ENCODE results near the gene SPIB.
A peak's percentile ranks its signal among the peaks of the same experiment; 100 is the strongest.

The SPIB gene

GRCh38 chr19:50423279-50424113 is 4.8 kb downstream of the SPIB start:
- Histone ChIP-seq H4K8ac (ENCODE audit: low read length) (no peak overlapping the region), H3K79me1 (replicated peaks; ENCODE audit: low read length, poor library complexity, severe bottlenecking) (no peaks in the 10 kb centered on the region), H3K4me2 (ENCODE audit: low read length, poor library complexity, severe bottlenecking) (no peak overlapping the region), H3K27ac (ENCODE audit: low read length, poor library complexity, severe bottlenecking) (no peak overlapping the region), H2BK120ac (ENCODE audit: low read depth, low read length) (no peak overlapping the region), H2AFZ (ENCODE audit: low read depth, low read length) (no peak overlapping the region), H2BK15ac (ENCODE audit: low read depth, poor library complexity, severe bottlenecking) (no peak overlapping the region), H3K9me3 (ENCODE audit: control insufficient read depth, low read length) (peaks cover 2% of the 10 kb centered on the region), H3K9ac (ENCODE audit: low read length) (no peak overlapping the region), H3K18ac (ENCODE audit: low read depth in 1 of 2, low read length in 2 of 2) (no peak overlapping the region), H3K14ac (ENCODE audit: low read length in 2 of 2) (no peak overlapping the region), H4K91ac (ENCODE audit: low read length) (no peak overlapping the region), H2AK5ac (ENCODE audit: low read length, severe bottlenecking) (no peak overlapping the region), H3K27me3 (ENCODE audit: control insufficient read depth in 1 of 2, insufficient read depth in 1 of 2, low read length in 2 of 2) (peaks cover 15 to 39% of the 10 kb centered on the region in 2 experiments), H3K4me3 (ENCODE audit: insufficient read depth in 1 of 2, low read depth in 1 of 2, low read length in 2 of 2) (no peak overlapping the region), H2BK5ac (ENCODE audit: low read depth, low read length, poor library complexity, severe bottlenecking) (no peak overlapping the region), H2BK12ac (ENCODE audit: low read length in 2 of 2) (no peak overlapping the region), H3K36me3 (ENCODE audit: control insufficient read depth in 1 of 2, insufficient read depth in 2 of 2, low read depth in 1 of 2, low read length in 2 of 2) (no peaks in the 10 kb centered on the region), H3K23ac (ENCODE audit: low read length in 2 of 2) (no peak overlapping the region), H3K4ac (ENCODE audit: low read depth in 1 of 2, low read length in 2 of 2) (no peak overlapping the region), H3K4me1 (ENCODE audit: control insufficient read depth, insufficient read depth, low read depth, low read length) (peaks cover 17% of the 10 kb centered on the region)
- no peak for DNase-seq
- WGBS: 90% methylated on average over 17 of the region's 22 CpGs

DNA sequence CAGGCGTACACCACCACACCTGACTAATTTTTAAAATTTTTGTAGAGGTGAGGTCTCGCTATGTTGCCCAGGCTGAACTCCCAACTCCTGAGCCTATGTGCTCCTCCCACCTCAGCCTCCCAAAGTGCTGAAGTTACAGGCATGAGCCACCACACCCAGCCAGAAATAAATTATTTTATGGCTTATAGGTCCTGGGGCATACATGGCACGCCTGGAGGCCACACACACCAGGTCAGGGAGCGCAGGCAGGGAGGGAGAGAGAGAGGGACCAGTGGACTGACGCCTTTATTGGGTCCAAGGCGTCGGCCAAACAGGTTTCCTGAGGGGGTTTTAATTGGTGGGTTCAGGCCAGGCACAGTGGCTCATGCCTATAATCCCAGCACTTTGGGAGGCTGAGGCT is 6.8 kb downstream of the SPIB start:
- Histone ChIP-seq H2AK5ac (ENCODE audit: low read length, severe bottlenecking) (no peak overlapping the region), H3K4me3 (ENCODE audit: insufficient read depth in 1 of 2, low read depth in 1 of 2, low read length in 2 of 2) (no peak overlapping the region), H2BK120ac (ENCODE audit: low read depth, low read length) (no peak overlapping the region), H3K9ac (ENCODE audit: low read length) (no peak overlapping the region), H3K79me1 (replicated peaks; ENCODE audit: low read length, poor library complexity, severe bottlenecking) (no peaks in the 10 kb centered on the region), H3K14ac (ENCODE audit: low read length in 2 of 2) (no peak overlapping the region), H3K4ac (ENCODE audit: low read depth in 1 of 2, low read length in 2 of 2) (no peak overlapping the region), H3K9me3 (ENCODE audit: control insufficient read depth, low read length) (peaks cover 2% of the 10 kb centered on the region), H3K18ac (ENCODE audit: low read depth in 1 of 2, low read length in 2 of 2) (no peak overlapping the region), H2BK12ac (ENCODE audit: low read length in 2 of 2) (no peak overlapping the region), H3K27ac (ENCODE audit: low read length, poor library complexity, severe bottlenecking) (no peak overlapping the region), H4K8ac (ENCODE audit: low read length) (no peak overlapping the region), H4K91ac (ENCODE audit: low read length) (no peak overlapping the region), H3K4me1 (ENCODE audit: control insufficient read depth, insufficient read depth, low read depth, low read length) (peaks cover 8% of the 10 kb centered on the region), H3K36me3 (ENCODE audit: control insufficient read depth in 1 of 2, insufficient read depth in 2 of 2, low read depth in 1 of 2, low read length in 2 of 2) (no peaks in the 10 kb centered on the region), H2AFZ (ENCODE audit: low read depth, low read length) (no peak overlapping the region), H3K4me2 (ENCODE audit: low read length, poor library complexity, severe bottlenecking) (no peak overlapping the region), H3K23ac (ENCODE audit: low read length in 2 of 2) (no peak overlapping the region), H2BK5ac (ENCODE audit: low read depth, low read length, poor library complexity, severe bottlenecking) (no peak overlapping the region), H2BK15ac (ENCODE audit: low read depth, poor library complexity, severe bottlenecking) (no peak overlapping the region), H3K27me3 (ENCODE audit: control insufficient read depth in 1 of 2, insufficient read depth in 1 of 2, low read length in 2 of 2) (peaks cover 0 to 36% of the 10 kb centered on the region in 2 experiments)
- no peak for DNase-seq
- 61% methylated on average over 7 of the region's 7 CpGs for WGBS

GRCh38 chr19:50427318-50427925 is 8.7 kb downstream of the SPIB start:
- Histone ChIP-seq H3K23ac (ENCODE audit: low read length in 2 of 2) (no peak overlapping the region), H4K8ac (ENCODE audit: low read length) (peak overlapping the region; percentile 31), H3K4me2 (ENCODE audit: low read length, poor library complexity, severe bottlenecking) (no peak overlapping the region), H2AK5ac (ENCODE audit: low read length, severe bottlenecking) (no peak overlapping the region), H3K27me3 (ENCODE audit: control insufficient read depth in 1 of 2, insufficient read depth in 1 of 2, low read length in 2 of 2) (peaks cover 0 to 45% of the 10 kb centered on the region in 2 experiments), H3K14ac (ENCODE audit: low read length in 2 of 2) (no peak overlapping the region), H3K27ac (ENCODE audit: low read length, poor library complexity, severe bottlenecking) (no peak overlapping the region), H2BK15ac (ENCODE audit: low read depth, poor library complexity, severe bottlenecking) (no peak overlapping the region), H2BK12ac (ENCODE audit: low read length in 2 of 2) (no peak overlapping the region), H3K36me3 (ENCODE audit: control insufficient read depth in 1 of 2, insufficient read depth in 2 of 2, low read depth in 1 of 2, low read length in 2 of 2) (no peaks in the 10 kb centered on the region), H3K4me3 (ENCODE audit: insufficient read depth in 1 of 2, low read depth in 1 of 2, low read length in 2 of 2) (peak overlapping the region in 1 of 2 experiments; percentile 67), H2AFZ (ENCODE audit: low read depth, low read length) (no peak overlapping the region), H3K9ac (ENCODE audit: low read length) (peak overlapping the region; percentile 66), H3K4me1 (ENCODE audit: control insufficient read depth, insufficient read depth, low read depth, low read length) (peaks cover 13% of the 10 kb centered on the region), H2BK120ac (ENCODE audit: low read depth, low read length) (no peak overlapping the region), H3K9me3 (ENCODE audit: control insufficient read depth, low read length) (no peaks in the 10 kb centered on the region), H3K18ac (ENCODE audit: low read depth in 1 of 2, low read length in 2 of 2) (no peak overlapping the region), H4K91ac (ENCODE audit: low read length) (no peak overlapping the region), H3K4ac (ENCODE audit: low read depth in 1 of 2, low read length in 2 of 2) (no peak overlapping the region), H2BK5ac (ENCODE audit: low read depth, low read length, poor library complexity, severe bottlenecking) (no peak overlapping the region), H3K79me1 (replicated peaks; ENCODE audit: low read length, poor library complexity, severe bottlenecking) (no peaks in the 10 kb centered on the region)
- 93% methylated on average over 23 of the region's 26 CpGs for WGBS
- DNase-seq: no peak

DNA sequence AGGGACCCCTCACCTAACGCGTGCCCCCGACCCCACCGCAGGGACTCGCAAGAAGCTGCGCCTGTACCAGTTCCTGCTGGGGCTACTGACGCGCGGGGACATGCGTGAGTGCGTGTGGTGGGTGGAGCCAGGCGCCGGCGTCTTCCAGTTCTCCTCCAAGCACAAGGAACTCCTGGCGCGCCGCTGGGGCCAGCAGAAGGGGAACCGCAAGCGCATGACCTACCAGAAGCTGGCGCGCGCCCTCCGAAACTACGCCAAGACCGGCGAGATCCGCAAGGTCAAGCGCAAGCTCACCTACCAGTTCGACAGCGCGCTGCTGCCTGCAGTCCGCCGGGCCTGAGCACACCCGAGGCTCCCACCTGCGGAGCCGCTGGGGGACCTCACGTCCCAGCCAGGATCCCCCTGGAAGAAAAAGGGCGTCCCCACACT is 9.3 kb downstream of the SPIB start:
- no peak overlapping the region for H3K23ac ChIP-seq (ENCODE audit: low read length in 2 of 2)
- no peaks in the 10 kb centered on the region for H3K9me3 ChIP-seq (ENCODE audit: control insufficient read depth, low read length)
- peak overlapping the region; percentile 31 for H4K8ac ChIP-seq (ENCODE audit: low read length)

More for the DNA sequence above, 9.3 kb downstream of the SPIB start:
- Histone ChIP-seq H3K4ac (ENCODE audit: low read depth in 1 of 2, low read length in 2 of 2) (no peak overlapping the region), H3K4me1 (ENCODE audit: control insufficient read depth, insufficient read depth, low read depth, low read length) (peaks cover 19% of the 10 kb centered on the region), H3K79me1 (replicated peaks; ENCODE audit: low read length, poor library complexity, severe bottlenecking) (no peaks in the 10 kb centered on the region), H2BK5ac (ENCODE audit: low read depth, low read length, poor library complexity, severe bottlenecking) (no peak overlapping the region), H2AK5ac (ENCODE audit: low read length, severe bottlenecking) (no peak overlapping the region), H3K27ac (ENCODE audit: low read length, poor library complexity, severe bottlenecking) (no peak overlapping the region), H3K36me3 (ENCODE audit: control insufficient read depth in 1 of 2, insufficient read depth in 2 of 2, low read depth in 1 of 2, low read length in 2 of 2) (no peaks in the 10 kb centered on the region), H3K4me3 (ENCODE audit: insufficient read depth in 1 of 2, low read depth in 1 of 2, low read length in 2 of 2) (peak overlapping the region; percentile 8 to 67), H3K14ac (ENCODE audit: low read length in 2 of 2) (no peak overlapping the region), H3K4me2 (ENCODE audit: low read length, poor library complexity, severe bottlenecking) (peak overlapping the region; percentile 52), H3K27me3 (ENCODE audit: control insufficient read depth in 1 of 2, insufficient read depth in 1 of 2, low read length in 2 of 2) (peaks cover 0 to 51% of the 10 kb centered on the region in 2 experiments), H2AFZ (ENCODE audit: low read depth, low read length) (no peak overlapping the region), H2BK120ac (ENCODE audit: low read depth, low read length) (no peak overlapping the region), H2BK15ac (ENCODE audit: low read depth, poor library complexity, severe bottlenecking) (no peak overlapping the region), H3K18ac (ENCODE audit: low read depth in 1 of 2, low read length in 2 of 2) (no peak overlapping the region), H3K9ac (ENCODE audit: low read length) (peak overlapping the region; percentile 66), H2BK12ac (ENCODE audit: low read length in 2 of 2) (no peak overlapping the region), H4K91ac (ENCODE audit: low read length) (no peak overlapping the region)
- WGBS: 20% methylated on average over 38 of the region's 38 CpGs
- DNase-seq: peak; percentile 72

Measured in mesenchymal stem cell (in vitro differentiated cells and primary cell).